Hematopoietic multipotent progenitor cell treated with erythropoietin and hydrocortisone succinate and interleukin-3 and kit ligand, for 4 days (in vitro differentiated cells): Measurements from ENCODE around the gene NUDT14.

ENCODE experiments used
- DNase-seq: peaks from one replicate; pipeline ENCODE4 v3.0.0-alpha.2; 2015

NUDT14 gene

GRCh38 chr14:105155681-105156413 lies 25.3 kb downstream of the NUDT14 start:
- no peak for DNase-seq

- no peak for DNase-seq
Observed at GRCh38 chr14:105155071-105155651, 26.0 kb downstream of the NUDT14 start.

GRCh38 chr14:105154476-105154871 lies 26.6 kb downstream of the NUDT14 start:
- DNase-seq: no peak

- DNase-seq: no peak
Observed at GRCh38 chr14:105153739-105154475, 27.2 kb downstream of the NUDT14 start.

GRCh38 chr14:105153331-105153731 lies 27.8 kb downstream of the NUDT14 start:
- no peak for DNase-seq

GRCh38 chr14:105152794-105153241 lies 28.3 kb downstream of the NUDT14 start:
- no peak for DNase-seq

- DNase-seq: no peak
Observed at GRCh38 chr14:105151838-105152793, 29.0 kb downstream of the NUDT14 start.

- DNase-seq: no peak
Observed at GRCh38 chr14:105151084-105151837, 29.9 kb downstream of the NUDT14 start.

GRCh38 chr14:105150368-105151083 lies 30.6 kb downstream of the NUDT14 start:
- DNase-seq: no peak

GRCh38 chr14:105150026-105150367 lies 31.1 kb downstream of the NUDT14 start:
- no peak for DNase-seq

GRCh38 chr14:105149146-105149781 lies 31.8 kb downstream of the NUDT14 start:
- no peak for DNase-seq

GRCh38 chr14:105148604-105149145 lies 32.4 kb downstream of the NUDT14 start:
- DNase-seq: no peak

- DNase-seq: no peak
Observed at GRCh38 chr14:105147671-105148603, 33.2 kb downstream of the NUDT14 start.

- no peak for DNase-seq
Observed at GRCh38 chr14:105146976-105147635, 34.0 kb downstream of the NUDT14 start.

- DNase-seq: no peak
Observed at GRCh38 chr14:105146181-105146975, 34.7 kb downstream of the NUDT14 start.

GRCh38 chr14:105145381-105146180 lies 35.5 kb downstream of the NUDT14 start:
- DNase-seq: no peak
